Loucy (cell line): ENCODE data around the gene TRMT10C.

ENCODE experiments used
- CTCF ChIP-seq: fragments of 200-600 bp; sonication (generic); conservative IDR thresholded peaks from 2 replicates; pipeline ENCODE4 v1.5.1; 2014; ENCODE audit warnings: mild to moderate bottlenecking, antibody characterized with exemption, low read length
- EZH2phosphoT487 ChIP-seq: fragments of 200-600 bp; IDR thresholded peaks from 2 replicates; pipeline ENCODE4 v1.6.1; 2018; ENCODE audit warnings: antibody characterized with exemption, mild to moderate bottlenecking, moderate library complexity, borderline replicate concordance

- TF ChIP-seq CTCF (no peak), EZH2phosphoT487 (no peak)
These were observed 28.1 kb upstream of the TRMT10C start for GRCh38 chr3:101533603-101533968.
